Activated CD8-positive, alpha-beta memory T cell treated with anti-CD3 and anti-CD28 coated beads, Interleukin-2, amount 50 U/mL, for 4 hours (primary cell): Measurements from ENCODE around the gene DOCK2.

Source experiments
- DNase-seq: peaks from one replicate; pipeline ENCODE4 v3.0.0-alpha.2; 2020

Gene DOCK2

DNA sequence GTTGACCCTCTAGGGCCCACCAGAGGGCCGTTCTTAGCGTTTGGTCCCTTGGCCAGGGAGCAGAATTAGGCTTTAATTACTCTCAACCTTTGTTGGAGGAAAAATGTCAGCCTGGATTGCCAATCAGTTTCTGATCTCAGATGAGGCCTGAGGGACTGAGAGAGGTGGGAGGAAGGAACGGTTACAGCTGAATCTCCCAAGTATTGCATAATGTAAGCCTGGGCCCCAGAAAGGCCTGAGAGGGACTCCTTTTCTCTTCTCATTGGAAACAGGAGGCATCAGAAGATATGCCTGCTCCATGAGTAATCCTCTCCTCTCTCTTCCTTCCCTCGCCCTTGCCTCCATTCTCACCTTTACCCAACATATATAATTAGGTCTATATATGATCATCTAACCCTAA, 237.5 kb downstream of the DOCK2 start:
- DNase-seq, result no peak

DNA sequence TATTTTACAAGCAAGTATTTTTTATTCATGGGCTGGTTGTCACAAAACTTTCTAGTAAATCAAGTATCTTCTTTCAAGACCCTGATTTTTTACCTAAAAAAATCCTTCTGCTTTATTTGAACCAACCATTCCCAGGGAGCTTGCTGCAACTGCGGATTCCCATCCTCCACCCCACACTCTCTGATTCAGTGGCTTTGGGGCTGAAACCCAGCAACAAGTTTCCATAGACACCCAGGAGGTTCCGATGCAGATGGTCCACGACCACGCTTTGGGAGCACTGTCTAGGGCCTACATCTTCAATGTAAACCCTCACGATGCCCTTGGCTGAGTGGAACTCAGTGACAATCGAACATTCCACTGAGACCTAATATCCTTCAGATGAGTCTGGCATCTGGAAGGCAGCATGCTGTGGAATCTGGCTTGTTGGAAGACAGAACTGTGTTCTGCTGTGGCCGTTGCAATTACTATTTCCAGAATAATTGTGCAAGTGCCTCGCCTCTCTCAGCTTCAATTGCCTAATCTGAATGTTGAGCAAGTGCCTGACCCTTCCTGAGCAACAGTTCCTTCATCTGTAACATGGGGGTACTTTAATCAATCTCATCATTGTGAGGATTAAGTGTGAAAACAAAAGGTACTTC, 238.1 kb downstream of the DOCK2 start:
- no peak for DNase-seq

DNA sequence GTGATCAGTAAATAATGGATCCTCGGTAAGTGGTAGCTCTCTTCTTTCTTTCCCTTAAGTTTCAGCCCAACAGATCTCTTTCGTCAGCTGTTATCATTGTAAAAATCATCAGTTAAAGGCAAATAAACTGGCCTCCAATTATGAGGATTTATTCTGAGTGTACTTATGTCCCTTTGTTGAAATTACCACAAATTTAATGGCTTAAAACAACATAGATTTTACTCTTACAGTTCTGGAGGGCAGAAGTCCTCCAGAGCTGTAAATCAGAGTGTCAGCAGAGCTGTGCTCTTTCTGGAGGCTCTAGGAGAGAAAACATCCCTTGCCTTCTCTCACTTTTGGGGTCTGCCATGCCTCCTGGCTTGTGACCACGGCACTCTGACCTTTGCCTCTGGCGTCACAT, 238.7 kb downstream of the DOCK2 start:
- no peak for DNase-seq

DNA sequence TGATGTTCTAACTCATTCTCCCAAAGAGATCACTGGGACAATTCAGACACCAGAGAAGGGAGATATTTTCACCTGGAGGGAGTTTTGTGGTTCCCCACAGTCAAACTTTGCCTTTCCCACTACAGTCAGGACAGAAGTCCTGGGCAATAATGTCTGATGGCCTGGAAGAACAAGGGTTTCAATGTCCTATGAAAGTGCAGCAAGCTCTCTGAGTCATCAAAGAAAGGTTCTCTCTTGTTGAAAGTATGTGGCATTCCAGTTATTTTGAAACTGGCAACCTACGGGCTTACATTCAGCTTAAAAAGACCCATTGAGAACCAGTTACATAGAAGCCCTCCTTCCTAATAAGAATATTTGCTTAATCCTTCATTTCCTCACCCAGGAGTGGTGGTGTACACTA, 239.3 kb downstream of the DOCK2 start:
- no peak for DNase-seq

DNA sequence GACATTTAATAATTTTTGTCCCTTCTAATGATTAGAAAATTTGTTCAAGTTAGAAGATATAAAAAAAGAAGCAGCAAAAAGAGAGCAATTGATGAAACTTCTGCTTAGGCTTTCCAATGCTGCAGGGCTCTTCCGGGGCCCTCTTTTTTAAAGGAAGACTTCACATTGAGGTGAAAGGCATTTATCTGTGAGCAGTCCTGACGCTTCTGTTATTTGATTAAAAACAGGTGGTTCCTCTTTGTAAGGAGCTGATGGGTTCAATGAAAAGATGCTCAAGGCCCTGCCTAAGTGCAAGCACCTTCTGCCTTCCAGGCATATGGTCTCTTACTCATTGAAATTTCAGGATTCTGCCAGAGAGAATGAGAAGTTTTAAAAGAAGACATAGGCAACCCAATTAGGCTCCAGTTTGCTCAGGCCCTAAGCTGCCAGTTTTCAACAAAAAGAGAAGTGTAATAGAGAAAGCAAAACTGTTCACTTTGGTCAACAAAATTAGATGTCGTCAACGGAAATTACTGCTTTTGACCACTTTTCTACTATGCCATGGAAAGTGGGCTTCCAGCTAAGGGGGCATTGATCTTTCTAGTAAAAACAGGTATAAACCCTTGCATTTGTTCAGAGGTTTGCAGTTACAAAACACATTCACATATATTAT, 243.1 kb downstream of the DOCK2 start:
- no peak for DNase-seq

DNA sequence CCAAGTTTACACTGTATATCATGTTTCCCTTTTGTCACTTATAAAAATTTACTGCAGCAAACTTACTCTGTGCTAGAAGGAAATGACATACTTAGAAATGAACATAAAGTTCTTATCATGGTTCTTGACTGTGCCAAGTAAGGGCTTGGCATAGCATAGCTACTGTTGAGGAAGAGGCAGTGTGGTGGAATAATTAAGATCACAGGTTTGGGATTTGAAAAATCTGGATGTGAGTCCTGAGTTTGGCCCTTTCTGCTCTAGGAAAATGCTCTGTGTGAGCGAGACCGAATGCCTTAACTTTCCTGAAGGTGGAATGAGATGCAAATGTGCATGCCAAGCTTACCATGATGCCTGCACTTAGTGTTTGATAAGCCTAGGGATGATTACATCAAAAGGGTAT, 243.7 kb downstream of the DOCK2 start:
- no peak for DNase-seq

DNA sequence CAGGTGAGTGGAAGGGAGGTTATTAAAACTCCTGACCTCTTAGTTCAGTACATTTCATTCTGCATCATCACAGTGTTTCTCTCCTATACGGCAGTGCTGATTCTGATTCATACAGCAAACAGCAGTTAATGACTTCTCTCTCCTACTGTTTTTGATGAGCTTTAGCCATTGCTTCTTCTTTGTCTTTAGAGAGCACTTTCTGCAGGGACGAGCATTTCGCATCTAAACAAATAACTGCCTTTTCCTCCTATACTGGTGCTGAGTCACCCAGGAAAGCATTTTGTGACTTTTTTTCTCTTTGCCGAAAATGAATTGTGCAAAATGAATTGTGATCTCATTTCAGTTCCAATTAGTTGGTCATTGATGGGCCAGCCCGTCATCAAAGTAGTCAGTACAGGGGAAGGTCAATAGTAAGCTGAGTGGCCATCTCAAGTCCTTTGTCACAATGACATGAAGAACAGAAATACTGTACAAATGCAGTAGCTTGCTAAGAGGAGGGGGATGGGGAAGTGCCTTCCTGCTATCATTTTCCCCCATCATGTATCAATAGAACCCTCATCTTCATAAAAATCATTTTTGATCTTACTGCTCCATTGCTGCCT, 244.7 kb downstream of the DOCK2 start:
- no peak for DNase-seq

DNA sequence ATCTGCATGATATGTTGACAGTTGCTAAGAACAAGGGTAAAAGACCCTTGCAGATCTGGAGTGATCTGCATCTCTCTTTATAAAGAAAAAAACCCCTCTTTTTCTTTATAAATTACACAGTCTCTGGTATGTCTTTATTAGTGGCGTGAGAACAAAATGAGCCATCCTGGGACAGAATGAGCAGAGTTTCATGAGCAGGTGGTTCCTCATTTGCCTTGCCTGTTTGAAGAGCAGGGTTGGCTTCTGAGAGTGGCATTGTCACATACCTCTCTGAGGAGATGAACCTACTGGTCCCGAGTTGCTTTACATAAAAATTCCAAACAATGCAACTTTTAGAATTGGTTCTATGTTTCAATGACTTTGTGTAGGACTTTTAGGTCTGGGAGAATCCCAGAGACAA, 249.0 kb downstream of the DOCK2 start:
- no peak for DNase-seq

DNA sequence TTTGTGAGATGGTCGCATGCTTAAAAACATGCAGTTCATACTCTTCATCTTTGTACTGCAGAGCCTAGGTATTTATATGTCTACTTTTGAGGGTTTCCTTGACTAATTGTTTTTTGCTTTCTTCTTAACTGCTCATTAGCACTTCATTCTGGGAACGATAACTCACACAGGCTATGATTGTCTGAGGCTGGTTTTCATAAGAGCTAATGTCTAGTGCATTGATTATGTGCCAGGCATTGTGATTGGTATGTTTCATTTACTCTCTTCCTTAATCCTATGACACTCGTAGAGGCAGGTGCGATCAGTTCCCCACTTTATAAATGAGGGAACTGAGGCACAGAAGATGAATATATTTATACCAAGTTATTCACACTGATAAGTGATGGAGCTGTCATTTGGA, 249.6 kb downstream of the DOCK2 start:
- DNase-seq, result no peak

DNA sequence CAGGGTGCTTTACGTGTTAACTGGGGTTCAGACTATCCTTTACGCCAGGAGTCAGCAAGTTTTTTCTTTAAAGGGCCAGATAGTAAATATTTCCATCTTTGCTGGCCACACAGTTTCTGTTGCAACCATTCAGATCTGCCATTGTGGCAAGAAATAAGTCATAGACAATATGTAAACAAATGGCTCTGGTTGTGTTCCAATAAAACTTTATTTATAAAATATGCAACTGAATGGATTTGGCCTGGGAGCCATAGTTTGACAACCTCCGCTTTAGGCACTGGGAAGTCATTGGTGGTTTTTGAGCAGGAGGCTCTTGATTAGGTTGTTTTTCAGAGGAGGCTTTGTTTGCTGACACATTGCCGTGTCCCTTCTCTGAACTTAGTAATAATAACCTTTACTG, 252.5 kb downstream of the DOCK2 start:
- no peak for DNase-seq

DNA sequence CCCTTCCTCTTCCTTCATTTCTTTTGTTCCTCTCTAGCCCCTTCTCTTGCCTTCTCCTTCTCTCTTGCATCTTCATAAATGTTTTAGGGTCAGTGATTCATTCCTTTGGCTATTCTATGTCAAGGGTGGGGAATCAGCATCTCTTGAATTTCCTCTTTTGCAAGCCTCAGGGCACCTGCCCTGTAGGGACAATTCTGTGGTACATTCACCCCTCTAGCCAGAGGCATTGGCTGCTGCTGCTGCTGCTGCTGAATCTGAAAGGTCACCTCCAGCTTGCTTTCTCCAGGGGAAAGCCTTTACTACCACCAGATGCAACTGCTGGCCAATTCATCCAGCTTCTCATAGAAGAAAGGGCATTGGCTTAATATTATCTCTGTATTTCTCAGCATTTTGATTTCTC, 255.9 kb downstream of the DOCK2 start:
- no peak for DNase-seq

DNA sequence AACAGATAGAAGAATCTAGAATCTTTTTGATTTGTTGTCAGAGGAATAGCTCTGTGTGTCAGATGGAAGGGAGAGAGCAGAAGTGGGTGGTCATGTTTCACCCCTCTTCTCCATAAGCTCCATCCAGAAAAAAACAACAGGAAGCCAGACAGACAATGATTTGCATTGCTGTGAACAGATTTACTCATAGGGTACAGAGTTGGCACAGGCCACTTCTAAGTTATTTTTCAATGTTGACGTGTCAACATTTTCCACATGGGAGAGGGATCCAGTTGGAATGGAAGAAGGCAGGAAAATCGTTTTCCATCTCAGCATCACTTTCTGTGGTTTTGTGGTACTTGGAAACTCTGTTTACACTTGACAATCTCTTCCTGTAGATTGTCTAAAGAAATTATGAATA, 256.5 kb downstream of the DOCK2 start:
- DNase-seq, result no peak

DNA sequence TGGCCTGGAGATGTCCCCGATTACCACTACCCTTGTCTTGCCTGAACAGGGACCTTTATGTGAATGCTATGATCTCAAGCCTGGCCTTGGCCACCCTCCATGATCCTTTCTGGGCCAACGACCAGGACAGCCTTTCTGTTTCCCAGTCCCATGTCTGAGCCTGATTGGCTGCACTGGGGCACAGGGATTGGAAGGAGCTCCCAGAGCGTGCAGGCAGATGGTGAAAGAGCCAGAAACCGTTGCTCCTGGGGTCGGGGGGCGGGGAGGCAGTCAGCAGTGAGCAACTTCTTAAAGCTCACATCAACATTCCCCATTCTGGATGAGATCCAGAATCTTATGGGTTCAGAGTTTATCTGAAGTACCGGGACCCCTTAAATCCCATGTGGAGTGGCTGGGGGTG, 258.9 kb downstream of the DOCK2 start:
- DNase-seq, result no peak

DNA sequence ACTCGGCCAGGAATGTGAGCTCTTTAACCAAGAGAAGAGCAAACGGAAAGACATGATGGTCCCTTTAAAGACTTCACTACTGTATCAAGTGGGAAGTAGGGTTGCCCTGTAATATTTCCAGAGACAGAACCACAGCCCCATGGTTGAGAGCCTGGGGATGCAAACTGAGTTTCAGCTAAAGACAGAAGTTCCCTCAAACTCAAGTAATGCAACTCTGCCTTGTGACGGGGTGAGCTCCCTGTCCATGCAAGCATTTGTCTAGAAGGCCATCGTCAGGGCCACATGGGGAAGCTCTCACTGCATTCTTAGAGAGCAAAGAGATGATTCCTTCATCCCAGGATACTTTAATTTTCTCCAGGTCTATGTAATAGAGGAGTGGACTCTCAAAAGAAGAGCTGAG, 260.4 kb downstream of the DOCK2 start:
- DNase-seq, result no peak

DNA sequence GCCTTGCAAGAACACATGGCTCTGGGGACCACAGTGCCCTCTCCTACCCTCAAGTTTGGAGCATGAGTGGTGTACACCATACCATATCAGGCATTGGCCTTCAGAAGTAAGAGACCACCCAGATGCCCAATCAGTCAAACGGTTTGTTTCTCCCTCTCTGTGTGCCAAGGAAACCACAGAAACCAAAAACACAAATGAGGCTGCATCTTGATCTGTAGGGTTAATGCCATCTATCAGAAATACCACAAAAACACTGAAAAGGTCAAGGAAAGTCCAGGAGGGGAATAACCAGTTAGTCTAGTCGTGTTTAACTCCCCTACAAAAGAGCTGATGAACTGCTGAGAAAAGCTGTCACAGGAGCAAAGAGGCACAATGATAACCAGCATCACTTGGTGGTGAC, 264.8 kb downstream of the DOCK2 start:
- DNase-seq, result no peak

DNA sequence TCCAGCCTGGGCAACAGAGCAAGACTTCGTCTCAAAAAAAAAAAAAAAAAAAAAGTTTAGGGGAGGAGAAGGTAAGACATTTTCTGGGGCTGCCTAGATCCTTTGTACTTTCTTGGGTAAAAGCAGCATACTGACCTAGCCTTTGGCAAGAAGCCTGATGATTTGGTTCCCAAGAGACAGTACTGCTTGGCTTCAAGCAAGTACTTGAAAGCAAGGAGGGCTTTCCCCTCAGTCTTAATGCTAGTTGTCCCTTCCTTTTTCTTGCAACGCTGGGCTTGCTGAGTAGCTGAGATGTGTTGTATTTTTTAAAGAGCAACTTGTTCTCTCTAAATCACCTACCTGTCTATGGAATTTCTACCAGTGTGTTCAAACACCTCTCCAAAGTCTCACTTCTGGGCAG, 267.0 kb downstream of the DOCK2 start:
- no peak for DNase-seq

DNA sequence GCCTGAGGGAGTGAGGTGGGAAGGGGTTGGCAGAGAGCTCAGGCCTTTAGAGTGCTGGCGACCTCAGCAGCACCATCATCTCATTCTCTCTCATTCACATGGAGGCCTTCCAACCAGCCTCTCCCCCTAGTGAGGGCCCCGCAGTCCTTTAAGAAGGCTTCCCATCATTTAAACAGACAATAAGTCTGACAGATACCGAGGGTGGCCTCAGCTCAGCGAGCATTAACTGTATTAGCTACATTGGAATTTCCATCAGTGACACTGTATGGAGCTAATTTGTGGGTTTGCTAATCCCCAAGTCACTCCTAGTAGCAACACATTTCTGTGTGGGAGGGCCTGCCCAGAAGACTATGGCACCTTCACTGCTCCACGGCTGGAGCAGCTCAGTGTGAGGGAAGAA, 267.4 kb downstream of the DOCK2 start:
- no peak for DNase-seq

DNA sequence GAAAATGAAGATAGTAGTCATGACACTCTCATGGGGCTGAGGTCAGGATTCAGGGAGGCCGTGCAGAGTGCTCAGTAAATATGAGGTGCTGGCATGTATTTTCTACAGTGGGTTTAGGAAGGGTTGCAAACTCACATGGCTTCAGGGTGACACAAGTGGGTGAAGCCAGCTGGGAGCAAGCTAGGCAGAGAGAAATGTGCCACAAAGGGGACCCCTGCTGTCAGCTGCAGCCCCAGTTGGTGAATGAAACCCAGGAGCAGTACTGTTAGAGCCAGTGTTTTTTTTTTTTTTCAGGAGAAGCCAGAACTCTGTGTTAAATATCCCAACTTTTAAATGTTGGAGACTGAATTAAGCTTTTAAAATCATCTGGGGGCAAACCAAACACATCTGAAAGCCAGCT, 267.9 kb downstream of the DOCK2 start:
- DNase-seq, result no peak

DNA sequence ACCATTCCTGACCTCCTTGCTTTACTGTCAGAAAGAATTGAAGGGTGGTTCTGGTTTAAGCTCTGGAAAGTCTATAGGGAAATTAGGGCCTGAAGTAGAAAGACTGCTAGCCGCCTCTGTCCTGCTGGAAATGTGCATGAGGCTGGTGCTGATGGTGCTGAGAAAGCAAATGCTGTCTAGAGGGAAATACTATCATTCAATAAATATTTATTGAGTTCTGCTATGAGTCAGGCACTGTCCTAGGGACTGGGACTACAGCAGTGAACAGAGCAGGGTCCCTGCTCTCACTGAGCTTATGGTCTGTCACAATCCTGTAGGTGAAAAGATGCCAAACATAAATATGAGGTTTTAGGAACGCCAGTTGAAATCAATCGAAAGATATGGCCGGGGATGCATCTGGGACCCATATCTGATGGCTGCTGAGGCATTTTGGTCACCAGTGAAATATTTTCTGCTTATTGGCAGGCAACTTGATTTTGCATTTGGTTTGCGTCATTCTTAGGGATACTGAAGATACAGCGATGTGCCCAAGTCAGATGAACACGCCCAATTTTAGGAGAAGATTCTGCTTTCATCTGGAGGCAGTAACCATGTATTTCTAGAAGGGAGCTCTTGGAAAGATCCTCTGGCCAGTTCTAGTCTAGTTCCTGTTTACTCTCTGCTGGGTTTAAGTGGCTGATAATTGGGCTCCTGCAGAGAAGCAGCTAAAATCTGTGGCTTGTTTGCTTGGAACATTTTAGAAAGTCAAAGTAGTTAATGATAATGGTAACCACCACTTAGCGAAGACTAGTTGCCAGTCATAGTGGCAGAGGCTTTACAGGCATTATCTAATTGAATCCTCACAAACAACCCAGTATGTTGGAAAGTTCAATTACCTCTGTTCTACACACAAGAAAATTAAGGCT, 269.9 kb downstream of the DOCK2 start:
- DNase-seq, result no peak

DNA sequence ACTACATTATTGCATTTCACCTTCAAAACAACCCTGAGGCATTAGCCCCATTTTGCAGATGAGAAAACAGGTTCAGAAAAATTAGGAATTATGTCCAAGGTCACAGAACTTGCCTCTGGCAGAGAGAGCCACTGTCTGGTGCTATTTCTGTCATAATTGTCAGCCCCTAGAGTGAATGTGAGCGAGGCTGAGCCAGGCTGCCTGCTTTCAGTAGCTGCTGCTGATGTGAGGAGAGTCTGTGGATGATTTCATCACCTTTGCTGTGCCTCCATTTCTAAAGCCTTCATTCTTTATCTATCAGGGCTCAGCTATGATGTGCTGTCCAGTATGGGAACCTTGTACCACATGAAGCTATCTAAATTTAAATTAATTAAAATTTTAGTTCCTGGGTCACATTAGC, 271.8 kb downstream of the DOCK2 start:
- no peak for DNase-seq

DNA sequence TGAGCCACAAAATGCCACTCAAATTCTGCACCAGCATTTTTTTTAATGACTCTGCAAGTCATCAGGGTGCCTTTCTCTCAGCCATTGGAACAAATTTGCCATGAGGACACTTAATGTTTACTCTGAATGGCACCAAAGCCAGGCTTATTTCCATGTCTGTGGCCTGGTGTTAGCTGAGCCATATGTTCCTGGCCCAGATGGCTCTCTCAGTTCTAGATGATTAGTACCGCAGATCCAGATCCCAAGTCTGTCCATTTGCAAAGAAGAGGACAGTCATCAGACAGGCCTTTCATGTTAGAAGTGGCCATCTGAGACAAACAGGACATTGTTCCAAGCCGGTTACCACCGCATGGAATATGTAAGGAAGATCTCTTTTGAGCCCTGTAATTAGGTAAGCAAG, 272.9 kb downstream of the DOCK2 start:
- no peak for DNase-seq

DNA sequence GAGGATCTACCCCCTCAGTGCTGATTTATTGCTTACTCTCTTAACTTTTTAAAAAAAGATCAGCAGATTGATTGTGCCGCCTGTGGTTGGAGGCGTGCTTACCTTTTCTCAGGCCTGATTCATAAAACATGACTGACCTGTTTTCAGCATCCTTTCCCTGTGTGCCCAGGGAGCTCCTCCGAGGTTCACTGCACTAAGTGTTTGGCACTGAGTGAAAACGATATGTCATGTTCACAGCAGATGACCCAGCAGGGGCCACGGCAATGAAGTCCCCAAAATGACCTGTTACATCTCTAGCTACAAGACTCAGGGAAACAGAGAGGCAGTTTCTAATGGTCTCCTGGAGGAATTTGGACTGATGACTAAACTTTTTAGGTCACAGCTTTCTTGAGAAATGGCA, 273.3 kb downstream of the DOCK2 start:
- DNase-seq, result no peak

DNA sequence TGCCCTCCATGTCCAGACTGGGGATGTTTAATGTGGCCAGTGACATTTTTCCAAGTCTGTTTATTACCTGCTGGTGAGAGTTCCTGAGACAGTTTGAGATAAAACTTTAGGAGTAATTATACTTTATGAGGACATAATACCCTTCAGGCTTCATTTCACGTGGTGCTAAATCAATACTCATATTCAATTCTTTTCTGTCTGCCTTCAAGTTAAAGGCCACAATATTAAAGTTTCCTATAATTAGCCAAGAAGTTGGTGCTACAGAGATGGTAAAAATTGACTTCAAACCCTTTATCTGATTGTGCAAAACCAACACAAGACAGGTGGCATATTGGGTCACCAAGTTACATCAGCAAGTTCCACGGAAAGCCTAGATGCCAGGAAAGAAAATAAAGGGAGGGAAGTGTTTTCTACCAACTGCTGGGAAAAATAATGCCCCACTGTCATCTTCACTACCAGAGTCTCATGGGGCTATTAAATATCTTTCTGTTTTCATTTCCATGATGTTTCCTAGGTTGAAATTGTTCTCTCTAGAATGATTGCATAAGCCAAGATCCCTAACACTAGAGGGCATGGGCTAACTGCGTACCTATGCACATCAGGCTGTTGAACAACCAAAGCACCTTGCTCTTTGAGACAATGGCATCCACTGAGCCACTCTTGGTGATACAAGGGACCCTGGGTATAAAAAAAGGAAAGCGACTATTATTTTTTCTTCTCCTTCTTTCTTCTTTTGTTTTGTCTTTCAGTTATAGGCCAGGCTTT, 274.6 kb downstream of the DOCK2 start:
- DNase-seq, result no peak
